ENCODE measurements around the gene B3GALT5. TPM values are rescaled to one million over a fixed set of nuclear protein-coding genes. Genes with fewer than 3 reads are reported as not detected.

The B3GALT5 gene
- total RNA-seq, 1 donor from 2014 or later = 7.3 TPM

DNA sequence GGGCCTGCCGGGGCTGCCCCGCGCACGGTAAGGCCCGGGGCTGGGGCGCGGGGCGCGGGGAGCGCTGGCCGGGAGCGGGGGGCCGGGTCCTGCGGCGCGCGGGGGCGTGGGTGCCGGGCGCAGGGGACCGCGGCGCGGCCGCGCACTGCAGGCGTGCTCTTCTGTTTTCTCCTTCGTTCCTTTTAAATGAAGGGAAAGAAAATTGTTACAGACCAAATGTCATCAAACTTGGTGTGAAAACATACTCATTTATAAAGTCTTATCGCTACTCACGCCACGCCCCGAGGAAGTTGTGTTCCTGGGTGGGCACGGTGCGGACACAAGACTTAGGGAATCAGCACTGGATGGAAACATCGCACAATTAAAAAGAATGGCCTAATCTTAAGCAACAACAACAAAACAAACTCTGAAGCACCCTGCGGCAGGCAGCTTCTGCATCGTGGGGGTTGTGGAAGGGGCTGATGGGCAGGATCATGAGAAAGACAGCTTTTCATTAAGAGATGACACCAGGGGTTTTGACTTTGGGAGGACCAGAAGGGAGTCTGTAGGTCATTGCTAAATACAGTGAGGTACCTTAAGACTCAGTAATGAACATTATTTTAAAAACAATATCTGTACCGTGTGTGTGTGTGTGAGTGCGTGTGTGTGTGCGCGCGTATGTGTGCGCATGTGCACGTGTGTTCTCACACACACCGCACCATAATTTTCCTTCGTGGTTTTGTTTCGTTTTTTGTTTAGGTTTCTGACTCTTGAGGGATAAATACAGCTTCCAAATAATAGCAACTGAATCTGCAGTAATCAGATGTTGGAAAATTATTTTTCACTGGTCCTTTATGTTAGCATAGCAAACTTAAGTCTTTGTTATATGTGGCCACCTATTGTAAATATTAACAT, 548 bp downstream of the B3GALT5 start:
- H3K27ac Mint-ChIP-seq (ENCODE audit: unreplicated experiment) = no peak overlapping the region
- TF ChIP-seq, protein P1, sequence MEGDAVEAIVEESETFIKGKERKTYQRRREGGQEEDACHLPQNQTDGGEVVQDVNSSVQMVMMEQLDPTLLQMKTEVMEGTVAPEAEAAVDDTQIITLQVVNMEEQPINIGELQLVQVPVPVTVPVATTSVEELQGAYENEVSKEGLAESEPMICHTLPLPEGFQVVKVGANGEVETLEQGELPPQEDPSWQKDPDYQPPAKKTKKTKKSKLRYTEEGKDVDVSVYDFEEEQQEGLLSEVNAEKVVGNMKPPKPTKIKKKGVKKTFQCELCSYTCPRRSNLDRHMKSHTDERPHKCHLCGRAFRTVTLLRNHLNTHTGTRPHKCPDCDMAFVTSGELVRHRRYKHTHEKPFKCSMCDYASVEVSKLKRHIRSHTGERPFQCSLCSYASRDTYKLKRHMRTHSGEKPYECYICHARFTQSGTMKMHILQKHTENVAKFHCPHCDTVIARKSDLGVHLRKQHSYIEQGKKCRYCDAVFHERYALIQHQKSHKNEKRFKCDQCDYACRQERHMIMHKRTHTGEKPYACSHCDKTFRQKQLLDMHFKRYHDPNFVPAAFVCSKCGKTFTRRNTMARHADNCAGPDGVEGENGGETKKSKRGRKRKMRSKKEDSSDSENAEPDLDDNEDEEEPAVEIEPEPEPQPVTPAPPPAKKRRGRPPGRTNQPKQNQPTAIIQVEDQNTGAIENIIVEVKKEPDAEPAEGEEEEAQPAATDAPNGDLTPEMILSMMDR (IDR thresholded peaks at IDR 0.05; ENCODE audit: unreplicated experiment) = no peak
- peaks cover 33% of the 10 kb centered on the region for H3K4me1 Mint-ChIP-seq (ENCODE audit: unreplicated experiment)
- no peak for DNase-seq (ENCODE audit: low spot score)
- H3K4me3 Mint-ChIP-seq (ENCODE audit: unreplicated experiment) = peak overlapping the region; percentile 96
- peaks cover 4% of the 10 kb centered on the region for H3K27me3 Mint-ChIP-seq (ENCODE audit: unreplicated experiment)
- peaks cover 9% of the 10 kb centered on the region for H3K36me3 Mint-ChIP-seq (ENCODE audit: low read depth, unreplicated experiment)
- H3K9me3 Mint-ChIP-seq (ENCODE audit: unreplicated experiment) = no peaks in the 10 kb centered on the region

DNA sequence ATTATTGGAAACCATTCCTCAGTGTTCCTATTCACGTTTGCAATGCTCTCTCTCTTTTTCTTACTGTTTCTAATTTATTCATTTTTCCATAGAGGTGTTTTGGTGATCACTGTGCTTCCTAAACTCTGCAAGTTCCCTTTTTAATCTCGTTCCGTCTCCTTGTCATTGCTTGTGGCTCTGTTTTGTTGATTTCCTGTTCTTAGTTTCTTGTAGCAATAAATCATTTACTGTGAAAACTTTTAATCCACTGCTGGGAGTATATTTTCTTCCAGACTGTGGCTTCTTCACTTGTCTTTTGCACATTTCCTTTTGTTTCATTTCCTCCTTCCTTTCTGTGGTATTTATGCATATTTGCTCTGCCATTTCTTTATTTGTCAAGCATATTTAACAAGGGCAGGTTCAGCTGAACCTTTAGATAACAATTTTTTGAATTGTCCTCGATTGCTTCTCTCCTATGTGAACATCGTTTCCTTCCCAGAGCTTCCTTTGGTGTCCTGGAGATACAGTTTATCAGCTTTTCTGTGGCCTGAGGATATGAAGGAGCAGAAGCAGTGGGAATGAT, 3.6 kb downstream of the B3GALT5 start:
- Mint-ChIP-seq H3K36me3 (ENCODE audit: low read depth, unreplicated experiment) (peaks cover 9% of the 10 kb centered on the region), H3K9me3 (ENCODE audit: unreplicated experiment) (no peaks in the 10 kb centered on the region), H3K27ac (ENCODE audit: unreplicated experiment) (no peak overlapping the region), H3K4me1 (ENCODE audit: unreplicated experiment) (peaks cover 33% of the 10 kb centered on the region), H3K4me3 (ENCODE audit: unreplicated experiment) (no peak overlapping the region), H3K27me3 (ENCODE audit: unreplicated experiment) (peaks cover 4% of the 10 kb centered on the region)
- DNase-seq (ENCODE audit: low spot score) = no peak
- TF ChIP-seq, protein P1 (IDR thresholded peaks at IDR 0.05; ENCODE audit: unreplicated experiment) = no peak

DNA sequence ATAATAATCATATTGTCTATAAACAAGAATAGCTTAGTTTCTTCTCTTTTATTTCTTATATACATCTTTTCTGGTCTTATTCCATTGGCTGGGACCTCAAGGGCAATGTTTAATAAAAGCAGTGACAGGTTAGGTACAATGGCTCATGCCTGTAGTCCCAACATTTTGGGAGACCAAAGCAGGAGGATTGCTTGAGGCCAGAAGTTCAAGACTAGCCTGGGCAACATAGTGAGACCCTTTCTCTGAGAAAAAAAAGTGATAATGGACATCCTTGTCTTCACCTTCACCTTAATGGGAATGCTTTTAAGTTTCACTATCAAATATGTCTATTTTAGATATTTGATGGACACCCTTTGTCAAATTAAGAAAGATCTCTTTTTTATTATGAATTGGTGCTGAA, 8.1 kb downstream of the B3GALT5 start:
- peaks cover 2% of the 10 kb centered on the region for H3K27me3 Mint-ChIP-seq (ENCODE audit: unreplicated experiment)
- peaks cover 10% of the 10 kb centered on the region for H3K4me1 Mint-ChIP-seq (ENCODE audit: unreplicated experiment)
- H3K4me3 Mint-ChIP-seq (ENCODE audit: unreplicated experiment) = no peak overlapping the region
- no peak for DNase-seq (ENCODE audit: low spot score)
- TF ChIP-seq, protein P1 (IDR thresholded peaks at IDR 0.05; ENCODE audit: unreplicated experiment) = no peak
- H3K27ac Mint-ChIP-seq (ENCODE audit: unreplicated experiment) = no peak overlapping the region
- no peaks in the 10 kb centered on the region for H3K9me3 Mint-ChIP-seq (ENCODE audit: unreplicated experiment)
- peaks cover 13% of the 10 kb centered on the region for H3K36me3 Mint-ChIP-seq (ENCODE audit: low read depth, unreplicated experiment)

DNA sequence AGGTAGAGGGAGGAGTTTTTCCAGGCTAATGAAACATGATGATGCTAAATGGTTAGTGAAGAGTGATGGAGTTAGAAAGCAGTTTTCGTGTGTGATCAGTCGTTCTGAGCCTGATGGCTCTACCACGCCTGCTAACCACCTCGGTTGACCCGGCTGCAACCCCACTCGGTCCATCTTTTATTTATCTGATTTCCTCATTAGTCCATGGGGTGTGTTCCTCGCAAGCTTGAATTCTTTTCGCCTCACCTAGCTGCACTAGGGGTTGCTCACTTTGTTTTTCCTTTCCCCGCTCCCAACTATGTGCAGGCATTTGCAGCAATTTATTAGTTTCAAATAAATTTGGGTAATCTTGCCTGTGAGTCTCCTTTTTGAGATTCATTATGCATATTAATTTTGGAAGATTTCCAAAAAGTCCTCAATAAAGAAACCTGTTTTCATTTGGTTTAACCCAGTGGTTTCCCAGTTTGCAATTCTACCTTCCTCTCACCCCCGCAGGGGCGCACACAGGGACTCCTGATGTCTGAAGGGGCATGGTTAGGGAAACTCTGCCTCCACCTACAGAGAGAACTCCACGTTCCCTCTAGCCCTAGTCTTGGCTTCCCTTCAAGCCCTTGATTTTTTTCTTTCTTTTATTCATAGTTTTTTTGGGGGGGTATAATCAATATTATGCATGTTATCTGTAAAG, 12.6 kb downstream of the B3GALT5 start:
- Mint-ChIP-seq H3K4me3 (ENCODE audit: unreplicated experiment) (peak overlapping the region; percentile 51), H3K36me3 (ENCODE audit: low read depth, unreplicated experiment) (peaks cover 13% of the 10 kb centered on the region), H3K9me3 (ENCODE audit: unreplicated experiment) (no peaks in the 10 kb centered on the region), H3K4me1 (ENCODE audit: unreplicated experiment) (peaks cover 10% of the 10 kb centered on the region), H3K27me3 (ENCODE audit: unreplicated experiment) (peaks cover 2% of the 10 kb centered on the region), H3K27ac (ENCODE audit: unreplicated experiment) (no peak overlapping the region)
- TF ChIP-seq, protein P1 (IDR thresholded peaks at IDR 0.05; ENCODE audit: unreplicated experiment) = no peak
- DNase-seq (ENCODE audit: low spot score) = no peak

Measured in endothelial cell (in vitro differentiated cells).